ENCODE data around the gene STUM.

STUM gene

GRCh38 chr1:226541231-226541630 lies 7.3 kb upstream of the STUM start:
- no peak for TF ChIP-seq CTCF (conservative IDR thresholded peaks at IDR 0.05; ENCODE audit: low read depth)
- no peak overlapping the region for H3K27ac ChIP-seq
- DNase-seq (ENCODE audit: low spot score), result no peak
- CTCF ChIA-PET, result interaction anchor here (0.8 kb wide), 1 partner anchor 10 kb away, joined by 3 read pairs; no protein-coding TSS in a partner anchor
- POLR2A ChIA-PET (ENCODE audit: low non-redundant PET), result no interaction called here

- no peak overlapping the region for H3K27ac ChIP-seq
- POLR2A ChIA-PET (ENCODE audit: low non-redundant PET), result no interaction called here
- no peak for DNase-seq (ENCODE audit: low spot score)
Measured at GRCh38 chr1:226541631-226542622, 6.6 kb upstream of the STUM start.

GRCh38 chr1:226542623-226543103 lies 5.9 kb upstream of the STUM start:
- no peak for TF ChIP-seq CTCF (conservative IDR thresholded peaks at IDR 0.05; ENCODE audit: low read depth)
- CTCF ChIA-PET, result interaction anchor here (0.5 to 1.8 kb wide), 8 partner anchors 12 to 565 kb away, joined by 3 to 6 read pairs (median 4); no protein-coding TSS in a partner anchor
- no peak overlapping the region for H3K27ac ChIP-seq
- DNase-seq (ENCODE audit: low spot score), result no peak
- POLR2A ChIA-PET (ENCODE audit: low non-redundant PET), result no interaction called here

More at GRCh38 chr1:226541631-226542622, 6.6 kb upstream of the STUM start:
- TF ChIP-seq CTCF (conservative IDR thresholded peaks at IDR 0.05; ENCODE audit: low read depth), result no peak
- CTCF ChIA-PET, result interaction anchor here (0.6 to 0.7 kb wide), 2 partner anchors 104 to 315 kb away, joined by 3 read pairs; no protein-coding TSS in a partner anchor

GRCh38 chr1:226545836-226546596 lies 2.5 kb upstream of the STUM start:
- H3K27ac ChIP-seq, result no peak overlapping the region
- no peak for DNase-seq (ENCODE audit: low spot score)
- no peak for TF ChIP-seq CTCF (conservative IDR thresholded peaks at IDR 0.05; ENCODE audit: low read depth)
- POLR2A ChIA-PET (ENCODE audit: low non-redundant PET), result no interaction called here
- CTCF ChIA-PET, result interaction anchor here (2.2 kb wide), 1 partner anchor 12 kb away, joined by 5 read pairs; no protein-coding TSS in a partner anchor

- TF ChIP-seq CTCF (conservative IDR thresholded peaks at IDR 0.05; ENCODE audit: low read depth), result no peak
- no peak overlapping the region for H3K27ac ChIP-seq
- no peak for DNase-seq (ENCODE audit: low spot score)
- ChIA-PET POLR2A (ENCODE audit: low non-redundant PET) (no interaction called here), CTCF (interaction anchor here (0.5 to 4.0 kb wide), 22 partner anchors 12 to 887 kb away, joined by 3 to 34 read pairs (median 4); partner anchors contain the start of gene PSEN2)
Measured at GRCh38 chr1:226546926-226547325, 1.6 kb upstream of the STUM start.

GRCh38 chr1:226547754-226548191 lies 791 bp upstream of the STUM start:
- DNase-seq (ENCODE audit: low spot score), result peak; percentile 95
- TF ChIP-seq CTCF (conservative IDR thresholded peaks at IDR 0.05; ENCODE audit: low read depth), result peak; percentile 98
- H3K27ac ChIP-seq, result no peak overlapping the region
- ChIA-PET POLR2A (ENCODE audit: low non-redundant PET) (no interaction called here), CTCF (interaction anchor here (0.5 to 4.0 kb wide), 30 partner anchors 8 to 887 kb away, joined by 3 to 34 read pairs (median 4); partner anchors contain the start of gene PSEN2)
